Breast epithelium (tissue), 3 donors: ENCODE data around the gene BTLA.

Source experiments
- CTCF ChIP-seq, 3 donors: fragments of 450-650 bp; IDR thresholded peaks; one replicate each; pipeline ENCODE4 v1.5.1; 2016 to 2017; ENCODE audit warnings: antibody characterized with exemption in 3 of 3, mild to moderate bottlenecking in 3 of 3, moderate library complexity in 3 of 3
- POLR2A ChIP-seq: fragments of 450-650 bp; IDR thresholded peaks from one replicate; pipeline ENCODE4 v1.6.1; 2016; ENCODE audit warnings: antibody characterized with exemption, mild to moderate bottlenecking, moderate library complexity
- POLR2AphosphoS5 ChIP-seq, 3 donors: sonication (generic); formaldehyde crosslinking; IDR thresholded peaks; one replicate each; pipeline ENCODE4 v1.6.1; 2017; ENCODE audit warnings: antibody characterized with exemption in 3 of 3

GRCh38 chr3:112514527-112515128, 15.4 kb upstream of the BTLA start:
- TF ChIP-seq CTCF (IDR thresholded peaks at IDR 0.05) (no peak), POLR2AphosphoS5 (IDR thresholded peaks at IDR 0.05) (no peak), POLR2A (no peak)
